Measurements from ENCODE around the gene ARHGEF38.

The ARHGEF38 gene

DNA sequence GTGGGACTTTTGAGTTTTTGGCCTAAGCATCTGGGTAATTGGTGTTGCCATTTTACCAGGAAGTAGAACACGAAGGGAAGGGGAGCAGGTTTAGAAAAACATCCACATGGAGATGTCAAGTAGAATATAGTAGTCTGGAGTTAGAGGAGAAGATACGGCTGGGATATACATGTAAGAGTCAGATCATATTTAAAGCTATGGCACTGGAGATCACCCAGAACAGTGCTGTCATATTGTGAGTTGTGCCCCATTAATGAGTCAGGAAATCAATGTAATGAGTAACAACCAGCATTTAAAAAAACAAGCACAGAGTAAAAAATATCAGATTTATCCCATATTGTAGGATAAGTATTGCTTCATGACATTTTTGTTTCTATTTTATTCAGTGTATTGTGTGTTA lies 160.3 kb downstream of the ARHGEF38 start:
- peaks cover 70% of the 10 kb centered on the region for H3K79me2 ChIP-seq (ENCODE audit: control insufficient read depth, low read length)
- peaks cover 6% of the 10 kb centered on the region; the same call in 1 of the 2 replicates for H3F3A ChIP-seq (ENCODE audit: control insufficient read depth, insufficient read depth)
- no peak overlapping the region for H3K4me2 ChIP-seq (ENCODE audit: low read length)
- H3K4me3 ChIP-seq (ENCODE audit: low read length) = no peak overlapping the region
- TF ChIP-seq, protein P1, sequence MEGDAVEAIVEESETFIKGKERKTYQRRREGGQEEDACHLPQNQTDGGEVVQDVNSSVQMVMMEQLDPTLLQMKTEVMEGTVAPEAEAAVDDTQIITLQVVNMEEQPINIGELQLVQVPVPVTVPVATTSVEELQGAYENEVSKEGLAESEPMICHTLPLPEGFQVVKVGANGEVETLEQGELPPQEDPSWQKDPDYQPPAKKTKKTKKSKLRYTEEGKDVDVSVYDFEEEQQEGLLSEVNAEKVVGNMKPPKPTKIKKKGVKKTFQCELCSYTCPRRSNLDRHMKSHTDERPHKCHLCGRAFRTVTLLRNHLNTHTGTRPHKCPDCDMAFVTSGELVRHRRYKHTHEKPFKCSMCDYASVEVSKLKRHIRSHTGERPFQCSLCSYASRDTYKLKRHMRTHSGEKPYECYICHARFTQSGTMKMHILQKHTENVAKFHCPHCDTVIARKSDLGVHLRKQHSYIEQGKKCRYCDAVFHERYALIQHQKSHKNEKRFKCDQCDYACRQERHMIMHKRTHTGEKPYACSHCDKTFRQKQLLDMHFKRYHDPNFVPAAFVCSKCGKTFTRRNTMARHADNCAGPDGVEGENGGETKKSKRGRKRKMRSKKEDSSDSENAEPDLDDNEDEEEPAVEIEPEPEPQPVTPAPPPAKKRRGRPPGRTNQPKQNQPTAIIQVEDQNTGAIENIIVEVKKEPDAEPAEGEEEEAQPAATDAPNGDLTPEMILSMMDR (IDR thresholded peaks at IDR 0.05; ENCODE audit: low read depth, low read length, poor library complexity, severe bottlenecking) = no peak
- H4K20me1 ChIP-seq (ENCODE audit: control insufficient read depth, insufficient read depth, low read depth, low read length) = 0 out of 2 replicates have a peak, but pooled peaks cover 4% of the 10 kb centered on the region
- no peak overlapping the region for H3K27ac ChIP-seq (ENCODE audit: low read depth, low read length)
- no peaks in the 10 kb centered on the region for H3K9me3 ChIP-seq (ENCODE audit: control insufficient read depth, insufficient read depth, low read length)
- no peaks in the 10 kb centered on the region for H3K9me2 ChIP-seq (replicated peaks; ENCODE audit: control insufficient read depth, low read length)
- no peaks in the 10 kb centered on the region; the same call in 1 of the 2 replicates for H3K36me3 ChIP-seq (ENCODE audit: control insufficient read depth, low read length)
- H3K27me3 ChIP-seq (ENCODE audit: control insufficient read depth, low read length) = no peaks in the 10 kb centered on the region
- H3K4me1 ChIP-seq (ENCODE audit: control insufficient read depth, low read length) = peaks cover 29% of the 10 kb centered on the region

DNA sequence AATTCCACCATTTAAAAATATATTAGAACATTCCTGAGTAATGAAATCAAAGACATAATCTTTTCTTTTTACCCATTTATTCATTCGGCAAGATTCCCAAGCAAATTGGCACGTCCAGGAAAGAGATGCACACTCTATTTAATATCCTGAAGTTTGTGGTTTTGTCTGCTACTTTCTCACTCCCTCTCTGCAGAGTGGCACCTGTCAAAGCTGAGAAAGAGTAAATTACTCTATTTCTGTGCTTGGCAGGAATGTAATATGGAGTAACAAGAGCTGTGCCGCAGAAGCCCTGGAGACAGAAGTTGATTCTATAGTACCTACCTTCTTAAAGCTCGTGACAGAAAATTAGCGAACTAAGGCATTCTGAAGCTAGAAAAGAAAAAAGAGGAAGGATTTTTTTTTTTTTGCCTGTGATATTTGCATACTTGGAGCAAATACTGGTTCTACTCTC lies 161.7 kb downstream of the ARHGEF38 start:
- H3K9me2 ChIP-seq (replicated peaks; ENCODE audit: control insufficient read depth, low read length) = no peaks in the 10 kb centered on the region
- H3K4me1 ChIP-seq (ENCODE audit: control insufficient read depth, low read length) = peaks cover 29% of the 10 kb centered on the region
- H3K9me3 ChIP-seq (ENCODE audit: control insufficient read depth, insufficient read depth, low read length) = no peaks in the 10 kb centered on the region
- no peak for TF ChIP-seq EZH2phosphoT487 (IDR thresholded peaks at IDR 0.05; ENCODE audit: borderline replicate concordance, low read length)
- TF ChIP-seq, protein P1 (IDR thresholded peaks at IDR 0.05; ENCODE audit: low read depth, low read length, poor library complexity, severe bottlenecking) = no peak
- H3K79me2 ChIP-seq (ENCODE audit: control insufficient read depth, low read length) = peaks cover 59% of the 10 kb centered on the region
- peak overlapping the region; percentile 66 for H3K4me2 ChIP-seq (ENCODE audit: low read length)
- H3K36me3 ChIP-seq (ENCODE audit: control insufficient read depth, low read length) = peaks cover under 1% of the 10 kb centered on the region
- H3K4me3 ChIP-seq (ENCODE audit: low read length) = peak overlapping the region; percentile 44
- no peaks in the 10 kb centered on the region for H3K27me3 ChIP-seq (ENCODE audit: control insufficient read depth, low read length)
- H4K20me1 ChIP-seq (ENCODE audit: control insufficient read depth, insufficient read depth, low read depth, low read length) = 0 out of 2 replicates have a peak, but pooled peaks cover 4% of the 10 kb centered on the region
- peaks cover 6% of the 10 kb centered on the region; the same call in 1 of the 2 replicates for H3F3A ChIP-seq (ENCODE audit: control insufficient read depth, insufficient read depth)
- 0 out of 2 replicates have a peak overlapping the region, but pooled peaks have one; percentile 5 for H3K27ac ChIP-seq (ENCODE audit: low read depth, low read length)

DNA sequence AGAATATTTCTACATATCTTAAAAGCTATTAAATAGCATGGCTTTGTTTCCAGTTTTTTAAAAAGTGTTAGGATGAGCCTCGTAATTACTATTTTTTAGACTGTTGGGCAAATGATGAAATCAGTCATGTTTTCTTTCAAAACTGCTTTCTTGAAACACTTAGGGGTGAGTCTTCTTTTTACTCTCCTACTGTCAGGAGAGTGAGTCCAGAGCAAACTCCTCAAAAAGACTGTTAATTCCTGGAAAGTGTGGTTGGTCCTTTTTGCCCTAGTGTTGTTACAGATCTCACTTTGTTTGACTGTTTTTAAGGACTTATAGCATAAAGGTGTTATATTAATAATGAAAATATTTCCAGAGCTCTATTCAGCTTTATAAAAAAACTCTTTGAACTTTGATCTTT lies 162.5 kb downstream of the ARHGEF38 start:
- H3K27ac ChIP-seq (ENCODE audit: low read depth, low read length) = no peak overlapping the region
- no peaks in the 10 kb centered on the region for H3K9me3 ChIP-seq (ENCODE audit: control insufficient read depth, insufficient read depth, low read length)
- peaks cover 51% of the 10 kb centered on the region for H3K79me2 ChIP-seq (ENCODE audit: control insufficient read depth, low read length)
- peak overlapping the region; percentile 45 for H3K4me2 ChIP-seq (ENCODE audit: low read length)
- peaks cover 7% of the 10 kb centered on the region for H3K36me3 ChIP-seq (ENCODE audit: control insufficient read depth, low read length)
- H3F3A ChIP-seq (ENCODE audit: control insufficient read depth, insufficient read depth) = peaks cover 6% of the 10 kb centered on the region; the same call in 1 of the 2 replicates
- no peaks in the 10 kb centered on the region for H3K9me2 ChIP-seq (replicated peaks; ENCODE audit: control insufficient read depth, low read length)
- H3K4me1 ChIP-seq (ENCODE audit: control insufficient read depth, low read length) = peaks cover 24% of the 10 kb centered on the region
- H3K4me3 ChIP-seq (ENCODE audit: low read length) = no peak overlapping the region
- H3K27me3 ChIP-seq (ENCODE audit: control insufficient read depth, low read length) = no peaks in the 10 kb centered on the region
- H4K20me1 ChIP-seq (ENCODE audit: control insufficient read depth, insufficient read depth, low read depth, low read length) = 0 out of 2 replicates have a peak, but pooled peaks cover 4% of the 10 kb centered on the region
- no peak for TF ChIP-seq EZH2phosphoT487 (IDR thresholded peaks at IDR 0.05; ENCODE audit: borderline replicate concordance, low read length)
- TF ChIP-seq, protein P1 (IDR thresholded peaks at IDR 0.05; ENCODE audit: low read depth, low read length, poor library complexity, severe bottlenecking) = no peak

Data from DOHH2 (cell line).